SK-N-SH (cell line): ENCODE measurements around the gene ASAH2. TPM values are rescaled to one million over a fixed set of nuclear protein-coding genes. Genes with fewer than 3 reads are reported as not detected.

Experiments used
- CTCF ChIA-PET: fragments of 300-600, 350-600 bp; formaldehyde crosslinking; extraction: SDS; loops from one replicate; lab custom pipeline; 2021; lab: Yijun Ruan, JAX
- POLR2A ChIA-PET: fragments of 350-600 bp; sonication (Branson Sonifier 250); formaldehyde crosslinking; extraction: SDS; loops from one replicate; lab custom pipeline; 2020; ENCODE audit warnings: antibody characterized with exemption, inconsistent platforms; lab: Yijun Ruan, JAX
- DNase-seq: peaks from one replicate; pipeline ENCODE4 v3.0.0; 2012
- H2AFZ ChIP-seq: fragments of 200-600 bp; sonication (generic); 2 replicates; pipeline ENCODE4 v1.8.1; 2016; ENCODE audit warnings: antibody characterized with exemption, mild to moderate bottlenecking, low read depth
- H3F3A ChIP-seq: fragments of 200-600 bp; sonication (generic); replicated peaks from 2 replicates; pipeline ENCODE3; 2016; ENCODE audit warnings: antibody characterized with exemption, mild to moderate bottlenecking; ENCODE audit not compliant: insufficient read depth
- H3K27ac ChIP-seq, 2 experiments: fragments of 200-500 bp in 1 of 2; fragments of 200-600 bp in 1 of 2; sonication (Bioruptor generic) in 1 of 2; sonication (generic), shearing (Covaris generic) in 1 of 2; 2 replicates each; pipeline versions ENCODE4 v1.5.1 to v1.6.1; 2014 to 2016; ENCODE audit warnings: low read depth in 2 of 2, inconsistent platforms in 1 of 2, low read length in 1 of 2, mild to moderate bottlenecking in 1 of 2, mixed read lengths in 1 of 2
- H3K27me3 ChIP-seq: fragments of 200-600 bp; sonication (generic), shearing (Covaris generic); 2 replicates; pipeline ENCODE4 v1.6.1; 2016; ENCODE audit warnings: mixed run types; ENCODE audit not compliant: insufficient read depth
- H3K36me3 ChIP-seq, 2 experiments: fragments of 200-500 bp in 1 of 2; fragments of 200-600 bp in 1 of 2; sonication (Bioruptor generic) in 1 of 2; sonication (generic) in 1 of 2; replicated peaks in 1 of 2; 2 replicates each; pipeline versions ENCODE3 to v1.5.1; 2014 to 2016; ENCODE audit warnings: low read length in 1 of 2, mild to moderate bottlenecking in 1 of 2; ENCODE audit not compliant: insufficient read depth in 2 of 2, control insufficient read depth in 1 of 2
- H3K4me1 ChIP-seq, 2 experiments: fragments of 200-500 bp in 1 of 2; fragments of 200-600 bp in 1 of 2; sonication (Bioruptor generic) in 1 of 2; sonication (generic), shearing (Covaris generic) in 1 of 2; 2 replicates each; pipeline versions ENCODE4 v1.5.1 to v1.6.1; 2014 to 2016; ENCODE audit warnings: low read depth in 1 of 2, low read length in 1 of 2, mixed run types in 1 of 2; ENCODE audit not compliant: insufficient read depth in 2 of 2, control insufficient read depth in 1 of 2
- H3K4me2 ChIP-seq: fragments of 200-600 bp; sonication (generic), shearing (Covaris generic); 2 replicates; pipeline ENCODE4 v1.6.1; 2017; ENCODE audit warnings: mixed run types
- H3K4me3 ChIP-seq, 2 experiments: fragments of 200-500 bp in 1 of 2; fragments of 200-600 bp in 1 of 2; sonication (Bioruptor generic) in 1 of 2; sonication (generic), shearing (Covaris generic) in 1 of 2; 2 replicates each; pipeline versions ENCODE4 v1.5.1 to v1.8.1; 2014 to 2016; ENCODE audit warnings: low read depth in 2 of 2, inconsistent platforms in 1 of 2, low read length in 1 of 2, mild to moderate bottlenecking in 1 of 2, mixed read lengths in 1 of 2, moderate library complexity in 1 of 2
- H3K79me2 ChIP-seq: fragments of 200-600 bp; sonication (generic); 2 replicates; pipeline ENCODE4 v1.8.1; 2017; ENCODE audit warnings: mild to moderate bottlenecking; ENCODE audit not compliant: insufficient read depth
- H3K9ac ChIP-seq: fragments of 200-600 bp; sonication (generic); 2 replicates; pipeline ENCODE4 v1.6.1; 2017; ENCODE audit warnings: mixed run types
- H3K9me2 ChIP-seq: fragments of 200-600 bp; sonication (generic); 2 replicates; pipeline ENCODE4 v1.6.1; 2017; ENCODE audit warnings: mixed run types
- H3K9me3 ChIP-seq: fragments of 200-600 bp; sonication (generic); 2 replicates; pipeline ENCODE4 v1.6.1; 2017; ENCODE audit warnings: mixed run types, mild to moderate bottlenecking, moderate library complexity
- H4K20me1 ChIP-seq: fragments of 200-600 bp; sonication (generic); 2 replicates; pipeline ENCODE4 v1.6.1; 2017; ENCODE audit warnings: mild to moderate bottlenecking, mixed run types; ENCODE audit not compliant: insufficient read depth
- CHD2 ChIP-seq: fragments of 150-350 bp; IDR thresholded peaks from 2 replicates; pipeline ENCODE4 v1.6.1; 2018; ENCODE audit warnings: low read length; ENCODE audit not compliant: partially characterized antibody
- ELF1 ChIP-seq: IDR thresholded peaks from 2 replicates; pipeline ENCODE4 v1.4.0; 2012
- FOSL2 ChIP-seq: IDR thresholded peaks from 2 replicates; pipeline ENCODE4 v1.4.0; 2012; ENCODE audit warnings: low read depth, mild to moderate bottlenecking, moderate library complexity, borderline replicate concordance
- FOXM1 ChIP-seq: IDR thresholded peaks from 2 replicates; pipeline ENCODE4 v1.4.0; 2012; ENCODE audit warnings: low read depth, mild to moderate bottlenecking
- GABPA ChIP-seq: IDR thresholded peaks from 2 replicates; pipeline ENCODE4 v1.4.0; 2012; ENCODE audit warnings: low read depth, mild to moderate bottlenecking
- GATA2 ChIP-seq: sonication (generic); formaldehyde crosslinking; IDR thresholded peaks from 2 replicates; pipeline ENCODE4 v1.5.0; 2020; ENCODE audit warnings: mild to moderate bottlenecking, missing genetic modification reagents
- IRF3 ChIP-seq: fragments of 150-350 bp; IDR thresholded peaks from 2 replicates; pipeline ENCODE4 v1.6.1; 2016; ENCODE audit warnings: mild to moderate bottlenecking, low read depth, low read length
- MAX ChIP-seq: IDR thresholded peaks from 2 replicates; pipeline ENCODE4 v1.4.0; 2012; ENCODE audit warnings: low read depth
- MXI1 ChIP-seq: IDR thresholded peaks from 2 replicates; pipeline ENCODE4 v1.6.1; 2012; ENCODE audit warnings: mild to moderate bottlenecking, low read depth, low read length, improper control_type of control experiment
- NRF1 ChIP-seq: IDR thresholded peaks from 2 replicates; pipeline ENCODE4 v1.6.1; 2012; ENCODE audit warnings: low read depth, mild to moderate bottlenecking, low read length
- PBX3 ChIP-seq: IDR thresholded peaks from 2 replicates; pipeline ENCODE4; 2012
- RAD21 ChIP-seq: IDR thresholded peaks from 2 replicates; pipeline ENCODE4 v1.6.1; 2012; ENCODE audit warnings: mild to moderate bottlenecking, low read length
- REST ChIP-seq: IDR thresholded peaks from 2 replicates; pipeline ENCODE4 v1.6.1; 2012; ENCODE audit warnings: mild to moderate bottlenecking, low read depth, low read length, moderate library complexity
- RFX5 ChIP-seq: IDR thresholded peaks from 2 replicates; pipeline ENCODE4 v1.6.1; 2012; ENCODE audit warnings: mild to moderate bottlenecking, improper control_type of control experiment, low read length
- RXRA ChIP-seq: IDR thresholded peaks from 2 replicates; pipeline ENCODE4 v1.4.0; 2012; ENCODE audit warnings: low read depth, mild to moderate bottlenecking, borderline replicate concordance
- SIN3A ChIP-seq: IDR thresholded peaks from 2 replicates; pipeline ENCODE4 v1.6.1; 2012; ENCODE audit warnings: low read depth, mild to moderate bottlenecking, low read length, moderate library complexity, borderline replicate concordance
- SMC3 ChIP-seq: IDR thresholded peaks from 2 replicates; pipeline ENCODE4 v1.6.1; 2012; ENCODE audit warnings: low read depth, low read length, improper control_type of control experiment
- TAF1 ChIP-seq: IDR thresholded peaks from 2 replicates; pipeline ENCODE4 v1.6.1; 2012; ENCODE audit warnings: low read depth, mild to moderate bottlenecking, low read length, moderate library complexity, borderline replicate concordance
- TEAD4 ChIP-seq: IDR thresholded peaks from 2 replicates; pipeline ENCODE4 v1.4.0; 2012; ENCODE audit warnings: mild to moderate bottlenecking, borderline replicate concordance; ENCODE audit not compliant: insufficient read depth
- USF1 ChIP-seq: IDR thresholded peaks from 2 replicates; pipeline ENCODE4 v1.4.0; 2012; ENCODE audit warnings: low read depth, borderline replicate concordance
- YY1 ChIP-seq: IDR thresholded peaks from 2 replicates; pipeline ENCODE4 v1.4.0; 2012; ENCODE audit warnings: low read depth, mild to moderate bottlenecking
- WGBS: methylation state at CpG from one replicate; pipeline ENCODE4 v1.1.6; 2017; ENCODE audit warnings: low lambda C conversion rate; 5-methylcytosine and 5-hydroxymethylcytosine counted together
- polyA plus RNA-seq, 3 experiments: library from polyadenylated mRNA; depleted of rRNA; stranded (reverse); fragments of >200 nt; gene quantifications; 2 replicates each; pipeline ENCODE4 v1.2.3, GENCODE V29; 2012

The ASAH2 gene
- polyA plus RNA-seq, 1 of the 3 experiments (the other 2 are of a cell fraction) = 1.8 TPM

- Histone ChIP-seq H3K27ac (no peak overlapping the region), H3K9me3 (no peaks in the 10 kb centered on the region), H4K20me1 (no peaks in the 10 kb centered on the region), H3K4me2 (no peak overlapping the region), H3K79me2 (no peaks in the 10 kb centered on the region), H3F3A (no peaks in the 10 kb centered on the region), H3K4me3 (no peak overlapping the region), H3K27me3 (peaks cover 15% of the 10 kb centered on the region; the same call in 1 of the 2 replicates), H3K4me1 (no peaks in the 10 kb centered on the region), H3K36me3 (no peaks in the 10 kb centered on the region), H3K9me2 (no peaks in the 10 kb centered on the region), H2AFZ (no peak overlapping the region), H3K9ac (no peak overlapping the region)
- TF ChIP-seq RXRA (no peak), RFX5 (no peak), SIN3A (no peak), FOSL2 (no peak), USF1 (no peak), IRF3 (no peak), GABPA (no peak), YY1 (no peak), RAD21 (no peak), PBX3 (no peak), TAF1 (no peak), MXI1 (no peak), NRF1 (no peak)
- no peak for DNase-seq
- ChIA-PET CTCF (no interaction called here), POLR2A (no interaction called here)
Measured at GRCh38 chr10:50231515-50232260, 19.6 kb downstream of the ASAH2 start.

- H3K27me3 ChIP-seq = peaks cover 11% of the 10 kb centered on the region; the same call in 1 of the 2 replicates
- H4K20me1 ChIP-seq = no peaks in the 10 kb centered on the region
- H3K4me1 ChIP-seq = no peaks in the 10 kb centered on the region
- H3F3A ChIP-seq = no peaks in the 10 kb centered on the region
- H3K9me2 ChIP-seq = no peaks in the 10 kb centered on the region
- ChIA-PET POLR2A (no interaction called here), CTCF (no interaction called here)
- no peaks in the 10 kb centered on the region for H3K79me2 ChIP-seq
- no peak overlapping the region for H3K9ac ChIP-seq
- no peak overlapping the region for H2AFZ ChIP-seq
- 33% methylated on average over 1 of the region's 1 CpG for WGBS
- H3K4me3 ChIP-seq = no peak overlapping the region
- no peak for DNase-seq
- no peak overlapping the region for H3K4me2 ChIP-seq
- H3K27ac ChIP-seq = no peak overlapping the region
- no peaks in the 10 kb centered on the region for H3K9me3 ChIP-seq
- H3K36me3 ChIP-seq = no peaks in the 10 kb centered on the region
- TF ChIP-seq GATA2 (CRISPR knock-in tag) = no peak
- TF ChIP-seq FOXM1 = no peak
- no peak for TF ChIP-seq TEAD4
- TF ChIP-seq MAX = no peak
- TF ChIP-seq REST = no peak
- TF ChIP-seq SMC3 = no peak
- TF ChIP-seq CHD2 = no peak
- no peak for TF ChIP-seq ELF1
Measured at GRCh38 chr10:50229460-50229859, 21.9 kb downstream of the ASAH2 start.
